Measurements from ENCODE around the gene ALKAL2.
A peak's percentile ranks its signal among the peaks of the same experiment; 100 is the strongest.

The ALKAL2 gene

DNA sequence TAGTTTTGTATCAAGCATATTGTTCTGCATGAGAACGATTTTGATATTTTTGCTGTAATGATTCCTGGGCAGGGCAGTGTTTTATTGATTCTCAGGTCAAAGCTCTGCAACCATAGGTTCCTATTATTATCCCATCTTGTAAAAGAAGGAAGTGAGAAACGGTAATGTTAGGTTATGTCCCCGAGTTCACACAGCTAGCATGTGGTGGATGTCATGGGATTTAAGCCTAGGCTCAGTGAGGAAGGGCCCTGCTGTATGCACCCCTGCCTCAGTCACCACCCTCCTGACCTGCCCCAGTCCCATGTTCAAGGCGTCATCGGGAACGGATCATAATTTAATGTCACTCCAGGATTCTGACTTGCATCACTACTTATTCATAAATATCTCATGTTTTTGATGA, 12.4 kb downstream of the ALKAL2 start:
- peaks cover 16 to 72% of the 10 kb centered on the region in 2 donors for H3K36me3 ChIP-seq (ENCODE audit: control insufficient read depth in 1 of 2, insufficient read depth in 2 of 2, low read length in 2 of 2)
- no peak overlapping the region for H3K9ac ChIP-seq (ENCODE audit: low read depth in 1 of 2, low read length in 2 of 2)
- H3K9me3 ChIP-seq (ENCODE audit: control insufficient read depth in 1 of 2, low read length in 2 of 2): no peaks in the 10 kb centered on the region
- peaks cover 4 to 6% of the 10 kb centered on the region in 2 donors for H3K4me1 ChIP-seq (ENCODE audit: control insufficient read depth in 1 of 2, insufficient read depth in 2 of 2, low read length in 2 of 2)
- H3K27ac ChIP-seq (ENCODE audit: low read depth, low read length): no peak overlapping the region
- H3K27me3 ChIP-seq (ENCODE audit: control insufficient read depth in 1 of 2, insufficient read depth in 2 of 2, low read length in 2 of 2): no peaks in the 10 kb centered on the region
- H3K4me3 ChIP-seq (ENCODE audit: low read depth in 1 of 2, low read length in 2 of 2): no peak overlapping the region

- Histone ChIP-seq H3K9ac (ENCODE audit: low read depth in 1 of 2, low read length in 2 of 2) (no peak overlapping the region), H3K36me3 (ENCODE audit: control insufficient read depth in 1 of 2, insufficient read depth in 2 of 2, low read length in 2 of 2) (peaks cover 10 to 70% of the 10 kb centered on the region in 2 donors), H3K4me1 (ENCODE audit: control insufficient read depth in 1 of 2, insufficient read depth in 2 of 2, low read length in 2 of 2) (peaks cover 8 to 12% of the 10 kb centered on the region in 2 donors), H3K9me3 (ENCODE audit: control insufficient read depth in 1 of 2, low read length in 2 of 2) (no peaks in the 10 kb centered on the region), H3K4me3 (ENCODE audit: low read depth in 1 of 2, low read length in 2 of 2) (no peak overlapping the region), H3K27ac (ENCODE audit: low read depth, low read length) (no peak overlapping the region), H3K27me3 (ENCODE audit: control insufficient read depth in 1 of 2, insufficient read depth in 2 of 2, low read length in 2 of 2) (no peaks in the 10 kb centered on the region)
Measured at GRCh38 chr2:274503-274902, 13.4 kb downstream of the ALKAL2 start.

GRCh38 chr2:273333-273732, 14.6 kb downstream of the ALKAL2 start:
- Histone ChIP-seq H3K27ac (ENCODE audit: low read depth, low read length) (no peak overlapping the region), H3K36me3 (ENCODE audit: control insufficient read depth in 1 of 2, insufficient read depth in 2 of 2, low read length in 2 of 2) (peaks cover 1 to 59% of the 10 kb centered on the region in 2 donors), H3K9ac (ENCODE audit: low read depth in 1 of 2, low read length in 2 of 2) (no peak overlapping the region), H3K27me3 (ENCODE audit: control insufficient read depth in 1 of 2, insufficient read depth in 2 of 2, low read length in 2 of 2) (no peaks in the 10 kb centered on the region), H3K4me1 (ENCODE audit: control insufficient read depth in 1 of 2, insufficient read depth in 2 of 2, low read length in 2 of 2) (peaks cover 10 to 17% of the 10 kb centered on the region in 2 donors), H3K4me3 (ENCODE audit: low read depth in 1 of 2, low read length in 2 of 2) (no peak overlapping the region), H3K9me3 (ENCODE audit: control insufficient read depth in 1 of 2, low read length in 2 of 2) (no peaks in the 10 kb centered on the region)

GRCh38 chr2:271917-272316, 16.0 kb downstream of the ALKAL2 start:
- Histone ChIP-seq H3K4me3 (ENCODE audit: low read depth in 1 of 2, low read length in 2 of 2) (no peak overlapping the region), H3K9ac (ENCODE audit: low read depth in 1 of 2, low read length in 2 of 2) (no peak overlapping the region), H3K27me3 (ENCODE audit: control insufficient read depth in 1 of 2, insufficient read depth in 2 of 2, low read length in 2 of 2) (no peaks in the 10 kb centered on the region), H3K9me3 (ENCODE audit: control insufficient read depth in 1 of 2, low read length in 2 of 2) (no peaks in the 10 kb centered on the region), H3K36me3 (ENCODE audit: control insufficient read depth in 1 of 2, insufficient read depth in 2 of 2, low read length in 2 of 2) (peaks cover 0 to 46% of the 10 kb centered on the region in 2 donors), H3K27ac (ENCODE audit: low read depth, low read length) (no peak overlapping the region), H3K4me1 (ENCODE audit: control insufficient read depth in 1 of 2, insufficient read depth in 2 of 2, low read length in 2 of 2) (peaks cover 10 to 22% of the 10 kb centered on the region in 2 donors)

GRCh38 chr2:270861-271260, 17.0 kb downstream of the ALKAL2 start:
- peaks cover 16 to 28% of the 10 kb centered on the region in 2 donors for H3K4me1 ChIP-seq (ENCODE audit: control insufficient read depth in 1 of 2, insufficient read depth in 2 of 2, low read length in 2 of 2)

GRCh38 chr2:269356-270030, 18.4 kb downstream of the ALKAL2 start:
- Histone ChIP-seq H3K27ac (ENCODE audit: low read depth, low read length) (no peak overlapping the region), H3K9ac (ENCODE audit: low read depth in 1 of 2, low read length in 2 of 2) (no peak overlapping the region), H3K4me1 (ENCODE audit: control insufficient read depth in 1 of 2, insufficient read depth in 2 of 2, low read length in 2 of 2) (peaks cover 18 to 25% of the 10 kb centered on the region in 2 donors), H3K27me3 (ENCODE audit: control insufficient read depth in 1 of 2, insufficient read depth in 2 of 2, low read length in 2 of 2) (no peaks in the 10 kb centered on the region), H3K9me3 (ENCODE audit: control insufficient read depth in 1 of 2, low read length in 2 of 2) (no peaks in the 10 kb centered on the region), H3K36me3 (ENCODE audit: control insufficient read depth in 1 of 2, insufficient read depth in 2 of 2, low read length in 2 of 2) (peaks cover 0 to 32% of the 10 kb centered on the region in 2 donors), H3K4me3 (ENCODE audit: low read depth in 1 of 2, low read length in 2 of 2) (no peak overlapping the region)

More at GRCh38 chr2:270861-271260, 17.0 kb downstream of the ALKAL2 start:
- H3K4me3 ChIP-seq (ENCODE audit: low read depth in 1 of 2, low read length in 2 of 2): no peak overlapping the region
- peaks cover 0 to 37% of the 10 kb centered on the region in 2 donors for H3K36me3 ChIP-seq (ENCODE audit: control insufficient read depth in 1 of 2, insufficient read depth in 2 of 2, low read length in 2 of 2)
- H3K9me3 ChIP-seq (ENCODE audit: control insufficient read depth in 1 of 2, low read length in 2 of 2): no peaks in the 10 kb centered on the region
- H3K9ac ChIP-seq (ENCODE audit: low read depth in 1 of 2, low read length in 2 of 2): no peak overlapping the region
- H3K27me3 ChIP-seq (ENCODE audit: control insufficient read depth in 1 of 2, insufficient read depth in 2 of 2, low read length in 2 of 2): no peaks in the 10 kb centered on the region
- H3K27ac ChIP-seq (ENCODE audit: low read depth, low read length): no peak overlapping the region

DNA sequence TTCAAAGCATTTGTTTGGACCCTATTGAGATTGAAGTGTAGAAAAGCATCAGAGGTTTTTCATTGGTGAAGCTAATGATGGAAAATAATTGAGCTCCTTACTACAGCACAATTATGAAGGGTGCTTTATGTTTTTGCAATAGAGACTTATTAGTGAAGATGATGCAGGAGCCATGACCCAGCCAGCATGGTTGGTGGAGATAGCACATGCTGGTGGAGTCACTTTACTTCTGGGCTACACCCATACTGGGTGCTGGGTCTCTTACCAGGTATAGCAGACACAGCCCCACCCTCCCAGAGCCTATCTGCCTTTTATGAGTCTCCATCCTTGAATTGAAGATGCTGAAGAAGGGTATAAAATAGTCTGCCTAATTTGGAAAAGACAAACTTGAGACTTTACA, 19.6 kb downstream of the ALKAL2 start:
- H3K4me1 ChIP-seq (ENCODE audit: control insufficient read depth in 1 of 2, insufficient read depth in 2 of 2, low read length in 2 of 2): peaks cover 22 to 25% of the 10 kb centered on the region in 2 donors
- peaks cover 0 to 25% of the 10 kb centered on the region in 2 donors for H3K36me3 ChIP-seq (ENCODE audit: control insufficient read depth in 1 of 2, insufficient read depth in 2 of 2, low read length in 2 of 2)
- H3K9me3 ChIP-seq (ENCODE audit: control insufficient read depth in 1 of 2, low read length in 2 of 2): no peaks in the 10 kb centered on the region
- no peak overlapping the region for H3K27ac ChIP-seq (ENCODE audit: low read depth, low read length)
- H3K27me3 ChIP-seq (ENCODE audit: control insufficient read depth in 1 of 2, insufficient read depth in 2 of 2, low read length in 2 of 2): no peaks in the 10 kb centered on the region
- no peak overlapping the region for H3K9ac ChIP-seq (ENCODE audit: low read depth in 1 of 2, low read length in 2 of 2)
- no peak overlapping the region for H3K4me3 ChIP-seq (ENCODE audit: low read depth in 1 of 2, low read length in 2 of 2)

DNA sequence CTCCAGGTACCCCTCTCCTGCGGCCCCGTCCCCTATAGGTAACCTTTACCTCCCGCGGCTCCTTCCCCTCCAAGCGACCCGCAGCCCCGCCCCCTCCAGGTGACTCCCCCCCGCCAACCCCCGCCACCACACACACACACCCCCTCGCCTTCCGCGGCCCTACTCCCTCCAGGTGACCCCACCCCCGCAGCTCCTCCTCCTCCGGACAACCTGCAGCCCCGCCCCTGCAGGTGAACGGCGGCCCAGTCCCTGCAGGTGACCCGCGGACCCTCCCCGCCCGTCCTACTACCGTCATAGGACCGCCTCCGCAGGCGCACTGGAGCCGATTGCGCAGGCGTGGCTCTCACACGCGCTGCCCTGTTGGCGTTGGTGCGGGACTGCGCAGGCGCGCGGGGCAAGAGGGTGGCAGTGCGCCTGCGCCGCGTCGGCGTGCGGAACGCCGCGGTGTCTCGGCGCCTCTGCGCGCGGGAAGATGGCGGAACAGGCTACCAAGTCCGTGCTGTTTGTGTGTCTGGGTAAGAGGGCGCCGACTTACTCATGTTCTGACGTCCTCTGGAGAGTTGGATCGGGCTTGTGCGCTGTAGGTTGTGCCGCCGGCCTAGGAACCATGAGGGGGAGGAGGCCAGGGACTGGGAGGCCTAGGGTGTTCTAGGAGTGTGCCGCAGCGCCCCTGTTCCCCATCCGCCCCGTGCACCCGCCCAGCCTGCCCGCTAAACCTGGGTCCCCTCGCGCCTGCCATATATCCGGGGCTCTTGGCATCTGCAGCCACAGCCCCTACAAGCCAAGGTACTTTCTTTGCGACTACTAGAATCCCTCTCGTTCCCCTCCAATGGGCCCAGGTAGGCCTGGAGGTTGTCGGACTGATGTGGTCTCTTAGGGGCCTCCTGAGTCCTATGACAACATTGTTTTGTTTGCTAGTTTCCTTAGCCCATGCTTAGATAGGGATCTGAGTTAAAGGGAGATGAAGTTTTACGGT, 23.1 kb downstream of the ALKAL2 start, which contains the start of gene ACP1:
ACP1 (plus strand) TSS at position 455 of the 976 bp plus-strand sequence; CDS start at position 473, 18 bp downstream.
- Histone ChIP-seq H3K27ac (ENCODE audit: low read depth, low read length) (peak within 1 kb of the TSS; percentile 87), H3K9ac (ENCODE audit: low read depth in 1 of 2, low read length in 2 of 2) (peak within 1 kb of the TSS; percentile 75 to 92), H3K4me1 (ENCODE audit: control insufficient read depth in 1 of 2, insufficient read depth in 2 of 2, low read length in 2 of 2) (peaks cover 32 to 38% of the 10 kb centered on the region in 2 donors)

DNA sequence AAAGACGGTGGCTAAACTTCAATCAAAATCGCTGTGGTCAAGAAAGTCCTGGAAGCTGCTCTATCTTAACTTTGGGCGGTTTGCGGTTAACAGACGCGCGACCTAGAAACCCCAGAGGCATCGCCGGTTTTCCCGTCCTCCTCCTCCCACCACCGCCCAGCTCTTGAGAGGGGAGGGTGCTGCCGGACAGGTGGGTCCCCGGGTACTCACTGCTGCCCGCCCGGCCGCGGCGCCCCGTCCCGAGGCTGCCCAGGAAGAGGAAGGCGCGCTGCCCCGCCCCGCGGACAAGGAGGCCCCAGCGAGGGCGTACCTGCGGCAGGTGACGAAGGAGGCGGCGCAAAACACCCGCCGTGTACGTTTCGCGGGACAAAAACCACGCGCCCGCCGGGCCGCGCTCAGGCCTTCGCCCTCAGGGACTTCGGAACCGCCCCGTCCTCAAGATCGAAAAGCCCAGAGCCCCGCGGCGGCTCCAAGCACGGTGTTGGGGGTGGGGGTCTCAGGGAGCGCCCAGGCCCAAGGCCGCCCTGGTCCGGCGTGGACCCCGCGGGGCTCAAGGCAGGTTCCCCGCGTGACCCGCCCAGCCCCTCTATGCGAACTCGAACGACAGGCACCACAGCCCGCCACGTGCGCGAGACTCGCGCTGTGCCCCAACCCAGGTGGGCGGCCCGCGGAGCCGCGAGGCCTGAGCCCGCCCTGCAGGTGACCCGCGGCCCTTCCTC, 24.0 kb downstream of the ALKAL2 start, which contains the start of gene SH3YL1:
SH3YL1 (minus strand) TSS at position 259 of the 719 bp plus-strand sequence; CDS start at position 211, 48 bp downstream.
- H3K27ac ChIP-seq (ENCODE audit: low read depth, low read length): peak within 1 kb of the TSS; percentile 87
- H3K9ac ChIP-seq (ENCODE audit: low read depth in 1 of 2, low read length in 2 of 2): peak within 1 kb of the TSS; percentile 75 to 92
- peaks cover 28 to 30% of the 10 kb centered on the region in 2 donors for H3K4me1 ChIP-seq (ENCODE audit: control insufficient read depth in 1 of 2, insufficient read depth in 2 of 2, low read length in 2 of 2)

More for the DNA sequence above, 23.1 kb downstream of the ALKAL2 start, which contains the start of gene ACP1:
- H3K9me3 ChIP-seq (ENCODE audit: control insufficient read depth in 1 of 2, low read length in 2 of 2): no peaks in the 10 kb centered on the region
- H3K36me3 ChIP-seq (ENCODE audit: control insufficient read depth in 1 of 2, insufficient read depth in 2 of 2, low read length in 2 of 2): peaks cover 0 to 6% of the 10 kb centered on the region in 2 donors
- H3K4me3 ChIP-seq (ENCODE audit: low read depth in 1 of 2, low read length in 2 of 2): peak within 1 kb of the TSS; percentile 88 to 92
- H3K27me3 ChIP-seq (ENCODE audit: control insufficient read depth in 1 of 2, insufficient read depth in 2 of 2, low read length in 2 of 2): no peaks in the 10 kb centered on the region

More for the DNA sequence above, 24.0 kb downstream of the ALKAL2 start, which contains the start of gene SH3YL1:
- no peaks in the 10 kb centered on the region for H3K27me3 ChIP-seq (ENCODE audit: control insufficient read depth in 1 of 2, insufficient read depth in 2 of 2, low read length in 2 of 2)
- H3K9me3 ChIP-seq (ENCODE audit: control insufficient read depth in 1 of 2, low read length in 2 of 2): no peaks in the 10 kb centered on the region
- H3K36me3 ChIP-seq (ENCODE audit: control insufficient read depth in 1 of 2, insufficient read depth in 2 of 2, low read length in 2 of 2): peaks cover 0 to 3% of the 10 kb centered on the region in 2 donors
- peak within 1 kb of the TSS; percentile 88 to 92 for H3K4me3 ChIP-seq (ENCODE audit: low read depth in 1 of 2, low read length in 2 of 2)
